GM10248 (cell line): ENCODE data around the gene APOLD1.
A peak's percentile ranks its signal among the peaks of the same experiment; 100 is the strongest.
"Not testable (repeated sequence)": the region's sequence is repeated elsewhere in the genome, so short reads cannot be mapped to it uniquely, and the experiment has no call there.

ENCODE experiments used
- CTCF ChIA-PET: fragments of 300-600 bp; sonication (Branson Sonifier 250); formaldehyde crosslinking; extraction: SDS; loops from one replicate; lab custom pipeline; 2021; ENCODE audit warnings: antibody characterized with exemption; lab: Yijun Ruan, JAX
- POLR2A ChIA-PET: fragments of 350-650 bp; sonication (Branson Sonifier 250); formaldehyde crosslinking; extraction: SDS; loops from one replicate; lab custom pipeline; 2020; ENCODE audit warnings: antibody characterized with exemption; lab: Yijun Ruan, JAX
- DNase-seq: peaks from one replicate; pipeline ENCODE4 v3.0.0; 2012; ENCODE audit errors: extremely low spot score
- CTCF ChIP-seq: IDR thresholded peaks from 2 replicates; pipeline ENCODE4 v1.5.1; 2012; ENCODE audit warnings: mild to moderate bottlenecking, low read depth; ENCODE audit errors: extremely low read depth, missing control alignments, control extremely low read depth

Gene APOLD1

GRCh38 chr12:12804011-12804410, 18.6 kb downstream of the APOLD1 start:
- no peak for DNase-seq
- POLR2A ChIA-PET, result no interaction called here
- CTCF ChIA-PET, result interaction anchor here (2.4 to 7.1 kb wide), 4 partner anchors 10 to 17 kb away, joined by 5 to 70 read pairs (median 24); partner anchors contain the start of gene DDX47
- TF ChIP-seq CTCF, result no peak

GRCh38 chr12:12804432-12804886, 19.0 kb downstream of the APOLD1 start:
- no peak for DNase-seq
- TF ChIP-seq CTCF, result no peak
- ChIA-PET POLR2A (no interaction called here), CTCF (interaction anchor here (2.4 to 7.1 kb wide), 5 partner anchors 9 to 17 kb away, joined by 5 to 70 read pairs (median 10); partner anchors contain the start of gene DDX47)

GRCh38 chr12:12806784-12807516, 21.5 kb downstream of the APOLD1 start:
- DNase-seq, result no peak
- CTCF ChIA-PET, result interaction anchor here (1.4 to 2.4 kb wide), 2 partner anchors 14 to 19 kb away, joined by 3 to 8 read pairs; no protein-coding TSS in a partner anchor
- TF ChIP-seq CTCF, result no peak
- POLR2A ChIA-PET, result no interaction called here

- DNase-seq, POLR2A ChIA-PET: not testable (repeated sequence)
- CTCF ChIA-PET, result interaction anchor here (1.4 kb wide), 1 partner anchor 19 kb away, joined by 3 read pairs; no protein-coding TSS in a partner anchor
Measured at GRCh38 chr12:12807517-12807903, 22.1 kb downstream of the APOLD1 start.

- ChIA-PET CTCF (no interaction called here), POLR2A (interaction anchor here (0.5 to 0.8 kb wide), 2 partner anchors 11 to 83 kb away, joined by 3 read pairs; no protein-coding TSS in a partner anchor)
- no peak for TF ChIP-seq CTCF
- peak; percentile 50 for DNase-seq
Measured at GRCh38 chr12:12807970-12808702, 22.7 kb downstream of the APOLD1 start.

- POLR2A ChIA-PET, result no interaction called here
- TF ChIP-seq CTCF, result no peak
- CTCF ChIA-PET, result interaction anchor here (1.3 to 5.5 kb wide), 3 partner anchors 9 to 22 kb away, joined by 4 to 37 read pairs (median 14); no protein-coding TSS in a partner anchor
- no peak for DNase-seq
Measured at GRCh38 chr12:12810553-12811021, 25.1 kb downstream of the APOLD1 start.
